GM21381 (cell line): ENCODE measurements around the gene CA10.

Experiments
- ATAC-seq: cut with Tn5 transposase; IDR thresholded peaks from one replicate; pipeline ENCODE4 v1.9.1; 2021; ENCODE audit warnings: mild to moderate bottlenecking, moderate library complexity; ENCODE audit not compliant: unreplicated experiment

The CA10 gene

DNA sequence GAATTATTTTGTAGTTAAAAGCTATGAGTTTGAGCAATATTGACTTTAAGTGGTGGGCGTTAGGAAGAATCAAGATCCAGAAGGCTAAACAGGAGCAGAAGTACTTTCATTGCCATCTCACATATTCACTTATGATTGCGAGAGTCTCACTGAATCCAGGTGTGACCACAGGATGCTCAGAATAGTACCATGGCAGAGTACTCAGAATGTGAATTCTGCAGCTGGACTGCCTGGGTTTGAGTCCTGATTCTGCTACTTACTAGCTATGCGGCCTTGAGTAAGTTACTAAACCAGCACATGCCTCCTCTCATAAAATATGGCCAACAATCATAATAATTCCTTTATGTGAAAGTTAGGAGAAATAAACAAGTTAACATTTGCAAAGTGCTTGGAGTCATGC lies 109.5 kb downstream of the CA10 start:
- no peak for ATAC-seq

DNA sequence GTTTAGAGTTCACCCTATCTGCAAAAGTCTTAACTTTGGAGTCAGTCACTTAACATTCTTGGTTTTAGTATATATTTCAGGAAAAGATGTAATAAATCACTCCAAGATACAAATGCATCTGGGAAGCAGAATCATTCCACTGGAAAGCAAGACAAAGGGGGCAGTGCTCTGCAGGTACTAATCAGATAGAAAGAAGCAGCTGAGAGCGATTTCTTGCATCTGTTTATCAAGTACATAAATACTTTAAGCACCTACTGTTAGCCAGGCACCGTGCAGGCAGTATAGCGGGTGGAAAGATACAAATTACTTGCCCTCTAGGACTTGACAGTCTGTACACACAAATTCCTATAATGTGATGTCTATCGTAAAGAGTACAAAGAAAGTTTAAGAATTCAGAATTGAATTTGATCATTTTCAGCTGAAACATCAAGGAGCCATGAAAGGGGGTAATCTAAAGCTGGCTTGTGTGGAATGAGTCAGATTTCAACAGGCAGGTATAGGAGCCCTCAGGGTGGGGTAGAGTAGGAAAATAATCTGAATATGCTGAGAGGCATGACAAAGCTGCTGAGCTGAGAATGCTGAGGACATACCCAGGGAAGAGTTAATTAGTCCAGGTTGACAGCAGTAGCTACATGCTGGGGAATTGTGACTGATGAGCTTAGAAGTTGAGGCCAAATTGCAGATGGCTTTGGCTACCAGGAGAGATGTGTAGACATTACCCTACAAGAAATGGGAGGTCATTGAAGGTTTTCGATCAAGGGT lies 110.2 kb downstream of the CA10 start:
- no peak for ATAC-seq

DNA sequence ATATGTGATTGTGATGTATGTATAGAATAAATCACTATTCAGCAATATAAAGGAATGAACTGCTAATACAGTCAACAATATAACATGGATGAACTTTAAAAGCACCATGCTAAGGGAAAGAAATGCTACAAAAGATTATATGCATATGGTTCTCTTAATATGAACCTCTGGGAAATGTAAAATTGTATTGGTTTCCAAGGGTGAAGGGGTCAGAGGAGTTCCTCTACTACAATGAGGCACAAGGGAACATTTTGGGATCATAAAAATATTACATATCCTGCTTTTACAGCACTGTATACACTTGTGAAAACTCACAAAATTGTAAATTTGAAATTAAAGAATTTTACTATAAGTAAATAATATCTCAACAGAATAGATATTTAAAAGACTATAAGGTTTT lies 111.4 kb downstream of the CA10 start:
- ATAC-seq: no peak

DNA sequence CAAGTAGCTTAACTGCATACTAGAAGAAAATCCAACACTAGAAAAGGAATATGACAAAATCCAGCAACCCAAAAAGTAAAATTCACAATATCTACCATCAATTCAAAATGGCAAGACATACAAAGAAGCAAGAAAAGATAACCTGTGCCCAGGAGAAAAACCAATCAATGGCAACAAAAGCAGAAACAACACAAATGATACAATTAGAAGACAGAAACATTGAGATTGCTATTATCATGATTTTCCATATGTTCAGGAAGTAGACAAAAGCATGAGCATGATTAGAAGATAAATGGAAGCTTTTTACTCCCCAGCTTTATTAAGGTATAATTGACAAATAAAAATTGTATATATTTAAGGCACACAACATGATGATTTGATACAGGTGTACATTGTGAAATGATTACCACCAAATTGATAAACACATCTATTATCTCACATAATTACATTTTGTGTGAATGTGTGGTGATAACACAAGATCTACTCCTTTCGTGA lies 117.3 kb downstream of the CA10 start:
- ATAC-seq: no peak

DNA sequence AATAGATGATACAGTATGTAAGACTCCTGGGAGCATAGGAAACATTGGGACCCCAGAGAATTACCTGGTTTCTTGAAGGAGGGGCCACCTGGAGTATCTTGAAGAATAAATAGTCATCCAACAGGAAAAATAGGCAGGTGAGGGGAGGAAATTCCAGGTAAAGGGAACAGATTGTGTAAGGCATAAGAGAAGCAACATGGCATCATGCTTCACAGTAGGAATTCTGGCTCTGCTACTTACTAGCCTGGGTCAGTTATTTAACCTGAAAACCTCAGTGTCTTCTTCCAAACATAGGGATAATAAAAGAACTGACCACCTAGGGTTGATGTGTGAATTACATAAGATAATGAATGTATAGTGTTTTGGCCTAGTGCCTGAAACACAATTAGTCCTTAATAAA lies 122.1 kb downstream of the CA10 start:
- ATAC-seq: no peak

DNA sequence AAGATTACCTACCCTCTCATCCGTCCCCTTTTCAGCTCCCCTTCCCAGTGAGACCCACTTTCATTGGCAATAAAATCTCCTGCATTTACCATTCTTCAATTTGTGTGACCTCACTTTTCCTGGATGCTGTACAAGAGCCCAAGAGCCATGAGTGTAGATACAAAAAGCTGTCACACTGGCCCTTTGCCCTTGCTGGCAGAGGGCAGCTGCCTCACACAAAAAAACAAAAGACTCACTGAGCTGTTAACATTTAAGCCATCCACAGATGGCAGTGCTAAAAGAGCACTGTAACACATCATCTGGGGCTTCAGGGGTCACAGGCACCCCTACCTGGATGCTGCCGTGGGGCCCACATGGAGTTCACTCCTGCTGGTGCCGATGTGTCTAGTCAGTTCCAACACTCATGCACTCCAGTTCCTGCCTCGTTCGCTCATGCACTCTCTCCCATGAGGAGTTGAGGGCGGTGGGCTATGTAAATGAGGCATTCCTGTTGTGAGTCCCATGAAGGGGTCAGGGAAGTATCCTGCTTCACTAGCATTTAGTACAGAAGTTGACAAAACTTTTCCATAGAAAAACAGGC lies 123.1 kb downstream of the CA10 start:
- no peak for ATAC-seq

DNA sequence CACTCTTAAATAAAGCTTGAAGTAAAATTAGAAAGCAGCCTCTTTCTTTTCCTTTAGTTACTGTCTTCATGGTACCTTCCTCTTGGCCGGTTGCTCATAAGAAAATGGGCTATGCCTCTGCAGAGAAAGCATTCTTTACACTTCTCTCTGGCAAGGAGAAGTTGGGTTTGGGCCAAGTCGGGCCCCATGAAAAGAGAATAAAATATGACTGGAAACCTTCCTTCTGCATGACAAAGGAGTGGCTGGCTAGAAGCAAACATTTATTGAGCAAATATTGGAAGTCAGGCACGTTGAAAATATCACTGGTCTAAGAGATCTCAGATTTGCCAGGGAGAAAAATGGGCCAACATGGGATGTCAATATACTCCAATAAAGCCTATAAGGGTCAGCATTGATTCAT lies 126.1 kb downstream of the CA10 start:
- no peak for ATAC-seq

DNA sequence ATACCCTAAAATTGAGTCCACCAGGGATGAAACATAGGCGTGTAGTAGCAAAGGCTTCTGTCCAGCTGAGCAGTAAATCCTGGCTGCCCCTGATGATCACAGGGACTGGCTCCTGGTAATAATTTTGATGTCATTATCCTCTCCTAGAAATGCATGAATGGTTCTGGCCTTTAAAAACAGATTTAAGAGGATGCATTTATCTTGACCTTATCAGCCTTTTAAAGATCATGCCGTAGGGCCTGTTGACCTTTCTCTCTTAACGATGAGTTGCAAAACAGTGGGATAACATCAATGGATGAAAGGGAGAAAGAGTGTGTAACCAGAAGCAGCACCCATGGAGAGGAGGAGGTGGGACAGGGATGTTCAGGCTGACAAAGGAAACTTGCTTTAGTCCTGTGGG lies 128.5 kb downstream of the CA10 start:
- ATAC-seq: no peak

DNA sequence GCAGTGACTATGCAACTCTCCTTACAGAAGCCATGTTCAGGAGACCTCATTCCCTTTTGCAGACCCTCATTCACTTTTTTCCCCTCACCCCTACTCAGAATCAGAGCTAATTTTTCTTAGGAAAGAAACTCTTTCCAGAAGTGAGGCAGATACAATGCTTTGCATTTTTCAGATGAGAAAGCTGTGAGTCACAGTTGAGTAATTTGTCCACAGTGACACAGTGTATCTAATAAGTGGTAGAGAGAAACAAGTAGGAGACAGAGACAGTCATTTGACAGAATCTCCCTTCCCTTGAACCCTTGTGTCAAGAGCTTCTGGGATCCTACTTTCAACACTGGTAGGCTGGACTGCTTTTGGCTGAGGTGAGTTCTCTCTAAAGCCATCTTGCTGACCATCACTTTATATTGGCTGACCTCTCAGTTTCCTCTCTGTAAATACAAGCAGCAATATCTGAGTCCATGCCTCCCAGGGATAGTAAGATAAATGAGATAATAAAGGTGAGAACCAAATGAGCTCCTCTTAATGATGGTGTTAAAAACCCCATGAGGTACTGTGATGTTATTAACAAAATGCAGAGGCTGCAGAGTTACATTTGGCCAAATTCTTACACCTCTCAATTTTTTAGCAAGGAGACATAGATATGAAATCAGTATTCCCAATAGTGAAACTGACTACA lies 130.8 kb downstream of the CA10 start:
- no peak for ATAC-seq

DNA sequence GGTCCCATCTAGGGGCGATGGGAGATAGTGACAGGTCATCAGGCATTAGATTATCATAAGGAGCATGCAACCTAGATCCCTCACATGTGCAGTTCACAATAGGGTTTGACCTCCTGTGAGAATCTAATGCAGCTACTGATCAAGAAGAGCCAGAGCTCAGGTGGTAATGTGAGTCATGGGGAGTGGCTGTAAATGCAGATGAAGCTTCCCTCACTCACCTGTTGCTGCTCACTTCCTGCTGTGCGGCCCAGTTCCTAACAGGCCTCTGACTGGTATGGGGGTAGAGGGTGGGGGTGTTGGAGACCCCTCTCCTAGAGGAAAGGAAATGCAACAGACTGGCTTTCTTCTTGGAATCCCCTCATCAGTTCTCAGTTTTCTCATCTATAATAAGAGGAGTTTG lies 131.4 kb downstream of the CA10 start:
- ATAC-seq: no peak

DNA sequence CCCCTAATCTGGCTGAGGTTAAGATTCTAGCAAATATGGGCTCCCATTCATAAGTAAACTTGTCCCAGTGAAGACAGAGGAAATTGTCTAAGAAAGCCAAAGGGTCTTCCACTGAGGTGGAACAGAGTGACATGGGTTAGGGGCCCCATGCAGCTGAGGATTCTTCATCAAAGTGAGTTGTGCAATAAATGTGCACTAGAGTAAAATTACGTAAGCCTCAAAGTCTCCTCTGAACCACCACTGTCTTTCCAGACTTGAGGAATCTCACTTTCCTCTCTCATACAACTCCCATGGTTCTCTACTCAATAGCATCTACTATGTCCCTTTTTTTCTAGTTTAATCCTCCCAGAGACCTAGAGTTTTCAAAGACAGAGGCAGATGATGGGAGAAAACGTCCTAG lies 132.4 kb downstream of the CA10 start:
- no peak for ATAC-seq

DNA sequence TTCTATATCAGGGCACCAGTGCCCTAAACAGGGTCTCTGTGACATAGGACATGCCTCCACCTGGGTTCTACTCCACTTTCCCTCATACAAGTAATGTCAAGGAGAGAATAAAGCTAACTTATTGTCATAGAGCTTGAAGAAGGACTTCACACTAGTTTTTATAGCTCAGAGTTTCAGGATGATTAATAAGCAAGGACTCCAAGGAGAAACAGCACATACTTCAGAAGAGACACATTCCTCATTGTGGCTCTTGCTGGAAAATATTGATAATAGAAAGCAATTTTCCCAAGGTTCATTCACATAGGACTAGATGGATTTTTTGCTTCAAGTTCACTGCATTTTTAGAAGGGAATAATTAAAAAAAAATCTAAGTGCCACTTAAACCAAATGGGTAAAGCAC lies 133.3 kb downstream of the CA10 start:
- no peak for ATAC-seq

DNA sequence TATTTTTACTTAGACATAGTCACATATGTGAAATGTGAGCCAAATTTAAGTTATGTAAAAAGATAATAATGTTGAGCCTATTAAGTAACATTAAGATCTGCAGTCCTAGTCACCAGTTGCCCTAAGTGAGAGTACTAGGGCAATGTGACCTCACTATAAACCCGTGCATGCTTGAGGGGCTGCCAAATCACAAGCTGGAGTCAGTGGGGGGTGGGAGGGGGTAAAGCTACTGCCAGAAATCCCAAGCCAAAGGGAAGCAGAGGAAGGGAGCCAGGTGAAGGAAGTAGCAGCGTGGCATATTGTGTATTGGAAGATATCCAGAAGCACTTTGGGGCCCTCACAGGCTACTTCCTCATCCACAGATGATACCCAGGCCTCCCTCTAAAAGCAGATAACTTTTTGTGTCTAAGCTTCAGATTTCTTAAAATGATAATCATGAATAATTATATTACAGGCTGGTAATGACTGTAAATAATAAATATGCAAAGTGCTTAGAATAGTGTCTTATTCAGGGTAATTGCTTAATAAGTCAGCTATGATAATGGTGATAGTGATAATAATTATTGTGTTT lies 134.1 kb downstream of the CA10 start:
- ATAC-seq: no peak

DNA sequence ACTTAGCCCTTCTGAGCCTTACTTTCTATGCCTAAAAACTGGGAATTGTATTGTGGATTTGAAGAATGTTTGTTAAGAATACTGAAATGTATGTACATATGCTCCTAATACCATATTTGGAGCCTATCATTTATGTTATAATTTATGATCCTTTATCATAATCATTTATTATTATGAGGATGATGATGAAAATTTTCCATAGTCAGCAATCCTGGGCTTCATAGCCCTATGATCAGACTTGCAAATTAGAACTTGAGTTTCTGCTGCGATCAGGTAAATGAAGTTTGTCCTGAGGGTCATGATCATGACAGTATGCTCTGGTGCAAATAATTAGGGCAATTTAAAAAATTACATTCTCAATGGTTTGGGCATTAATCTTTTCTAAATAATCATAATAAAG lies 147.4 kb downstream of the CA10 start:
- no peak for ATAC-seq

DNA sequence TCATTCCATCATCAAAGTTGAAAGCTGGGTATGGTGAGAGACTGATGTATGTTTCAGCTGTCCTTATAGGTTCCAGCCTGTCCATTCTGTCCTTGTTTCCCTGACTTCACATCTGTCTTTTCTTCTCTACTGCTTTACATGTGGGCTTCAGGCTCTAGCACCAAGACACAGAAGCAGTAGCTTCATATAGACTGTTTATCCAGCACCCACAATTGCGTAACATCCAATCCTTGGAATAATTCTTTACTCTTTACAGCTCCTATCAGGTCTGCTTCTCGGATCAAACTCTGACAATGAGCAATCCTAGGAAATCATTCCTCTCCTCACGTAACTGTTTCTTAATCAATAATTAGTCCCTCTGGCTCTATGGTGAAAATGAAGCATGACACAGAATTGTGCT lies 158.9 kb downstream of the CA10 start:
- ATAC-seq: no peak

DNA sequence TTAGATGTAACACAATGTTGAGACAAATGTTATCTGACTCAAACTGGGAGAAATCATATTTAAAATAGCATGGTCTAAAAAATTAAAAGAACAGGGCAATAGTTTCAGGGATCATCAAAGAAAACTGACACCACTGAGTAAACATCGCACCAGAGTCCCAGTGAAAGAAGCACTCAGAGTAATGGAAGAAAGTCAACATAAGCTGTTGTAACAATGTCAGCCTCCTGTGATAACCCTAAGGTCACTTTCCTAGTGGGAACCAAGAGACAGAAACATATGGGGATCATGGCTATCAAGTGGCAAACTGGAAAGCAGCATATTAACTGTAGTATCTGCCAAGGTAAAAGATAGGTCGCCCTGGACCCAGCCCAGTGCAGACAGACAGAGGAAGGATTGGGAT lies 160.8 kb downstream of the CA10 start:
- ATAC-seq: no peak

DNA sequence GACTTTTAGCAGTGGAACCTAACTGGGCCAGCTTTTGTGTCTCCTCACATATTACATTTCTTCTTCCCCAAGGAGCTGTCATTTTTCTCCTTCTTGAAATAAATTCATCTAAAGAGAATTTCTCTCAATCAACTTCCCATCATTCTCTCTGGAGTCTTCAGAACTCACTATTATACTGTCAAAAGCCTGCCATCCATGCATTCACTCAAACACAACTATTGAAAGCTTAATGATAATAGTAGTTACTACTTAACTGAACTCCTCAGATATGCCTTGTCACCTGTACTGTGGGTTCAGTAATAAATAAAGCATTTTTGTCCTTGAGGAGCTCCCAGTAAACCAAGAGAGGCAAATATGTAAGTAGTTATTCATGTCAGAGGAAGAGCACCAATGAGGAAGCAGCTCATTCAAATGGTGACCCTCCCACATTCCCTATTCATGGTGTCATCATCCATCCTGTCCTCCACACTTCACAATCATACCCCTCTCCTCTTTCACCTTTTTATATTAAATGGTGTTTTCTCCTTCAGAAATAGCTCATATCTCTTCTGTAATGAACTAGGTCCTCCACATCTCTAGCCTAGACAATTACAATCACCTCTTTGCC lies 162.6 kb downstream of the CA10 start:
- no peak for ATAC-seq

DNA sequence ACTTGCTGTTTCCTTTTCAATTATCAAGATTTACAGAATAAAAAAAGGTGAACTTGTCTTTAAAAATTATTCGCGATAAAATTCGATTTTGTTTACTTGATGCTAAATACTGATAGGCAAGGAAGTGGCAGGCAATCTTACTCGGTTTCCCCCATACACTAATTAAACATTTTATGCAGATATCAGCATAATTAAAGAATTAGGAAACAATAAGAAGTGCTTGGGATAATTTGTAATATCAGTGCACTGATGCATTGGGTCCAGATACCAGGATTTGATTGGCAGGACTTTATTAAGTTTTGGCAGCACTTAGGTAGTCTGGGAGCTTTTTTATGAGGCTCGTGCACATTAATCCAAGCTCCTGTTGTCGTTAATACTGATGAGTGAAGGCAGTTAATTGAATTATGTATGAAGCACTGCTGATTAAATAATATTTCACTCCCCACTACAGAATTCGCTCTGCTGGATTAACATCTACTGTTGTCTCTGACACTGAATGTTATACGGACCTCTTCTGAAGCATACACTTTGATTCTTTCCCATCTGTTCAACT lies 165.6 kb downstream of the CA10 start:
- ATAC-seq: no peak

DNA sequence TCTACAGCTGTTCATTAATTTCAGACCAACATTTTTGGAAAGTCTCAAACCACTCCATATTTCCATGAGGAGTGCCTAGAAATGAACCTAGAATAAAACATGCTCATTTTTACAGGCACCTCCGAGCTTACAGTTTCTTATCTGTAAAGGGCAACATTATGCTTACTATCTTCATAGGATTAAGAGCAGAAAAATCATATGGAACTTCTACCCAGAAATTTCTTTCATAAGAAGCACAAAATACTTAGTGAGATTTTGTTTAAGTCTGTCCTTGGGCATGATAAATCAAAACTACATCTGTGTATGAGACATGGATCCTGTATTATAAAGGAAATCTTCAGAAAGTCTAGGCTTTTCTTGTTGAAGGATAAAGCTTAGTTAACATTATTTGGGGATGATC lies 187.4 kb downstream of the CA10 start:
- no peak for ATAC-seq

DNA sequence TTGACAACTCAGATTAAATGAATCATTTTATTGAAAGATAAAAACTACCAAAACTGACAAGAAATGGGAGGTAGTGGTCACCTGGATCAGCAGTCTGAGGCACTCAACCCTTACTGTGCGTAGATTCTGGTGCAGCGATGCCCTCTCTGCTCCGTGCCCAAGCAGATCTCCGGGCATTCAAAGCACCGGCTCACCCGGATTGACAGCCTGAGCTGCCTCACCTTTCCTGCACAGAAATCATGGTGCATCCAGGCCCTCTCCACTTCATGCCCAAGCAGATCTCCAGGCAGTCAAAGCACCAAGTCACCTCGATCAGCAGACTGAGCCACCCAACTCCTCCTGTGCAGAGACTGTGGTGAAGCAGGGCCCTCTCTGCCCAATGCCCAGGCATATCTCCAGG lies 196.8 kb downstream of the CA10 start:
- ATAC-seq: no peak

DNA sequence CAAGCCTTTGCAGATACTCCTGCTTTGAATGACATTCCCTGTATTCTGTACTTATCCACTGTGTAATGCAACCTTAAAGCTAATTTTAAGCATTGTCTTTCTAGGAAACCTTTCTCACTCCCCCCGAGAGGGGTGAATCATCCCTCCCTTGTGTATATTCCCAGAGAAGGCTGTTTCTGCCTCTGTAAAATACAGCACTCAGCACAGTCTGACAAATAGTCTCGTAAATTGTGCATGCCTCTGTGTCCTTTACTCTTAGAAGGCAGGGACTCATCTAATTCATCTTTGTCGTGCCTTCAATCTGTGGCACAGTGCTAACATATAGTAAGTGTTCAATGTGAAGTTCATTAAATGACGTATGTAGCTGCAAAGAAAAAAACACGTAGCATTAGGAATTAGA lies 200.7 kb downstream of the CA10 start:
- ATAC-seq: no peak
